ENCODE measurements around the gene NPNT. TPM values are rescaled to one million over a fixed set of nuclear protein-coding genes. Genes with fewer than 3 reads are reported as not detected.

Gene NPNT
- total and polyA plus RNA-seq, 8 donors: 56.9 to 380 (median 100) TPM

GRCh38 chr4:105971036-105971435 lies 75.8 kb downstream of the NPNT start:
- no peaks in the 10 kb centered on the region for H3K9me3 ChIP-seq
- peaks cover 0 to 7% of the 10 kb centered on the region in 2 donors for H3K4me1 ChIP-seq
- no peak overlapping the region for H3K27ac ChIP-seq
- no peaks in the 10 kb centered on the region for H3K27me3 ChIP-seq
- no peak for DNase-seq
- intact Hi-C loops (cut with DNase I): no loop called here
- H3K4me3 ChIP-seq: no peak overlapping the region
- ATAC-seq: no peak
- no peaks in the 10 kb centered on the region for H3K36me3 ChIP-seq
- no peak for TF ChIP-seq CTCF (IDR thresholded peaks at IDR 0.05)

GRCh38 chr4:105972946-105973621 lies 77.8 kb downstream of the NPNT start:
- Histone ChIP-seq H3K4me1 (peaks cover 0 to 7% of the 10 kb centered on the region in 2 donors), H3K9me3 (peaks cover 0 to 1% of the 10 kb centered on the region in 2 donors), H3K27ac (no peak overlapping the region), H3K27me3 (no peaks in the 10 kb centered on the region), H3K4me3 (no peak overlapping the region), H3K36me3 (no peaks in the 10 kb centered on the region)
- TF ChIP-seq CTCF (IDR thresholded peaks at IDR 0.05): no peak
- no peak for ATAC-seq
- intact Hi-C loops (cut with DNase I): no loop called here
- no peak for DNase-seq

- intact Hi-C loops (cut with DNase I): no loop called here
- Histone ChIP-seq H3K4me1 (no peaks in the 10 kb centered on the region), H3K36me3 (no peaks in the 10 kb centered on the region), H3K9me3 (peaks cover 0 to 3% of the 10 kb centered on the region in 2 donors), H3K27ac (no peak overlapping the region), H3K27me3 (no peaks in the 10 kb centered on the region), H3K4me3 (no peak overlapping the region)
- no peak for DNase-seq
- ATAC-seq: no peak
- no peak for TF ChIP-seq CTCF (IDR thresholded peaks at IDR 0.05)
Measured at GRCh38 chr4:105976915-105977314, 81.6 kb downstream of the NPNT start.

- no peak overlapping the region for H3K27ac ChIP-seq
- TF ChIP-seq CTCF (IDR thresholded peaks at IDR 0.05): no peak
- ATAC-seq (no peak), DNase-seq (no peak)
- no peaks in the 10 kb centered on the region for H3K4me1 ChIP-seq
- intact Hi-C loops (cut with DNase I): no loop called here
- H3K4me3 ChIP-seq: no peak overlapping the region
- peaks cover 0 to 3% of the 10 kb centered on the region in 2 donors for H3K9me3 ChIP-seq
- H3K36me3 ChIP-seq: no peaks in the 10 kb centered on the region
- no peaks in the 10 kb centered on the region for H3K27me3 ChIP-seq
Measured at GRCh38 chr4:105978684-105979296, 83.5 kb downstream of the NPNT start.

- no peaks in the 10 kb centered on the region for H3K36me3 ChIP-seq
- H3K27ac ChIP-seq: no peak overlapping the region
- DNase-seq: no peak
- peaks cover 0 to 3% of the 10 kb centered on the region in 2 donors for H3K9me3 ChIP-seq
- intact Hi-C loops (cut with DNase I): no loop called here
- no peaks in the 10 kb centered on the region for H3K4me1 ChIP-seq
- no peak for ATAC-seq
- no peak for TF ChIP-seq CTCF (IDR thresholded peaks at IDR 0.05)
- no peak overlapping the region for H3K4me3 ChIP-seq
- no peaks in the 10 kb centered on the region for H3K27me3 ChIP-seq
Measured at GRCh38 chr4:105979506-105979905, 84.2 kb downstream of the NPNT start.

Data from left lung (tissue), 10 donors.